Heart right ventricle (tissue), 16 donors: Measurements from ENCODE around the gene MACO1. TPM values are rescaled to one million over a fixed set of nuclear protein-coding genes. Genes with fewer than 3 reads are reported as not detected.

Experiments
- ATAC-seq, 8 donors: fragments of 200-7000 bp; cut with Tn5 transposase; one replicate each; pipeline ENCODE4 v1.9.1; 2020; ENCODE audit warnings: mild to moderate bottlenecking in 8 of 8, moderate library complexity in 8 of 8, moderate number of reproducible peaks in 1 of 8
- DNase-seq, 2 donors: peaks; one replicate each; pipeline ENCODE4 v3.0.0-alpha.2; 2020
- H3K27ac ChIP-seq, 10 donors: fragments of 200-600 bp; sonication (generic) in 2 of 10; one replicate each; pipeline versions ENCODE4 v1.5.0 to v1.8.0; 2020 to 2022; ENCODE audit warnings: mild to moderate bottlenecking in 3 of 10
- H3K27me3 ChIP-seq, 7 donors: fragments of 200-600 bp; one replicate each; pipeline ENCODE4 v1.8.0; 2021 to 2022; ENCODE audit warnings: mild to moderate bottlenecking in 2 of 7
- H3K36me3 ChIP-seq, 9 donors: fragments of 200-600 bp; sonication (generic) in 1 of 9; one replicate each; pipeline versions ENCODE4 v1.5.0 to v1.8.0; 2020 to 2022; ENCODE audit warnings: mild to moderate bottlenecking in 2 of 9
- H3K4me1 ChIP-seq, 9 donors: fragments of 200-600 bp; sonication (generic) in 1 of 9; one replicate each; pipeline versions ENCODE4 v1.5.0 to v1.8.0; 2020 to 2022; ENCODE audit warnings: mild to moderate bottlenecking in 4 of 9
- H3K4me3 ChIP-seq, 10 donors: fragments of 200-600 bp; sonication (generic) in 2 of 10; one replicate each; pipeline versions ENCODE4 v1.5.0 to v1.8.0; 2020 to 2022; ENCODE audit warnings: mild to moderate bottlenecking in 7 of 10, moderate library complexity in 2 of 10
- H3K9me3 ChIP-seq, 11 donors: fragments of 200-600 bp in 10 of 11; sonication (generic) in 2 of 11; one replicate each; pipeline versions ENCODE4 v1.5.0 to v1.8.0; 2013 to 2022; ENCODE audit warnings: mild to moderate bottlenecking in 2 of 11, control low read depth in 1 of 11, moderate library complexity in 1 of 11
- CTCF ChIP-seq, 9 donors: fragments of 200-600 bp; sonication (generic) in 2 of 9; IDR thresholded peaks; one replicate each; pipeline versions ENCODE4 v1.5.0 to v1.8.0; 2021 to 2022; ENCODE audit warnings: antibody characterized with exemption in 9 of 9, mild to moderate bottlenecking in 5 of 9, moderate library complexity in 1 of 9
- WGBS, 2 donors: extraction: QIAGEN DNeasy Blood & Tissue Kit; methylation state at CpG; one replicate each; pipeline ENCODE4 v1.1.7; 2013; ENCODE audit warnings: inconsistent platforms in 1 of 2; 5-methylcytosine and 5-hydroxymethylcytosine counted together
- intact Hi-C, 10 donors: fragments of 100-400 bp; cut with DNase I; formaldehyde crosslinking; loops; one replicate each; pipeline versions ENCODE4 v1.11.1 to v1.14.2; 2022
- polyA plus RNA-seq, 2 donors: library from polyadenylated mRNA; stranded (reverse); fragments of 200-250 nt; gene quantifications; one replicate each; pipeline ENCODE4 v1.2.3, GENCODE V29; 2013
- total RNA-seq, 10 donors: library from RNA; stranded (reverse); fragmentation: NEBNext Ultra II Directional in 3 of 10; extraction: Animal tissue kit (Norgen Biotek cat#: 25700) in 3 of 10; gene quantifications; one replicate each; pipeline versions ENCODE4 v1.2.1 to v1.2.4, GENCODE V29; 2021 to 2023
- donor health status: Arrhythmogenic right ventricular cardiomyopathy.
- donor health status: ischemic (EF 13 %, LVEDD 7.1; RV severe dilation, severe dysfunction).
- donor health status: healthy with polysubstance abuse.
- donor health status: DM: no; HTN: yes; CAD: no.
- donor health status: DM: no; HTN: no; CAD: no.
- donor health status: ischemic (EF 25% LVEDD 6.9; RV normal size, moderate dysfunction).
- donor health status: ischemic (EF 25% LVEDD 5.7; RV mildly dilated, moderate dysfunction).
- donor health status: healthy.
- donor health status: DM: yes; HTN: yes; CAD: no.
- donor health status: Ischemic cardiomyopathy.
- donor health status: ischemic (EF 35%, LVEDD 5.7; RV mildly dilated, moderate dysfunction).
- donor health status: nonischemic (EF 11% LVEDD 7.7; RV severe dilation, severe dysfunction).
- donor health status: DM: yes; HTN: yes; CAD: no.
- donor health status: PGD.
- donor health status: ischemic (EF 29% LVEDD 5.4; RV normal size, mild dysfunction).
- donor health status: nonischemic (EF 23%, LVEDD 6.1; RV moderate dilation, normal function).

The MACO1 gene
- total and polyA plus RNA-seq, 12 donors: 8.7 to 15.5 (median 13.2) TPM

- ATAC-seq (peak in 5 of 8 donors; percentile 29 to 78 (median 45)), DNase-seq (no peak)
- intact Hi-C loops: loop anchor here in 1 of 10 donors (5.0 kb wide), 1 partner anchor 42 kb away; the partner anchor contains the start of gene MACO1
- peak overlapping the region in 1 of 10 donors; percentile 32 for H3K27ac ChIP-seq
- TF ChIP-seq CTCF (IDR thresholded peaks at IDR 0.05): no peak
- H3K4me3 ChIP-seq: no peak overlapping the region
- H3K36me3 ChIP-seq: peaks cover 0 to 12% (median 0%) of the 10 kb centered on the region in 9 donors
- 71 to 72% methylated on average over 5 of the region's 5 CpGs for WGBS, 2 donors
- no peaks in the 10 kb centered on the region for H3K27me3 ChIP-seq
- no peaks in the 10 kb centered on the region for H3K9me3 ChIP-seq
- peaks cover 0 to 55% (median 42%) of the 10 kb centered on the region in 9 donors for H3K4me1 ChIP-seq
These were observed 43.8 kb downstream of the MACO1 start for GRCh38 chr1:25474439-25475047.

- DNase-seq (no peak), ATAC-seq (peak in 1 of 8 donors; percentile 40)
- no peak overlapping the region for H3K27ac ChIP-seq
- no peaks in the 10 kb centered on the region for H3K27me3 ChIP-seq
- WGBS, 2 donors: 85 to 87% methylated on average over 2 of the region's 2 CpGs
- H3K4me1 ChIP-seq: peaks cover 0 to 50% (median 39%) of the 10 kb centered on the region in 9 donors
- H3K4me3 ChIP-seq: no peak overlapping the region
- no peaks in the 10 kb centered on the region for H3K9me3 ChIP-seq
- intact Hi-C loops: no loop called here
- TF ChIP-seq CTCF (IDR thresholded peaks at IDR 0.05): no peak
- peaks cover 0 to 13% (median 0%) of the 10 kb centered on the region in 9 donors for H3K36me3 ChIP-seq
These were observed 45.7 kb downstream of the MACO1 start for GRCh38 chr1:25476186-25477097.

- ATAC-seq: no peak
- Histone ChIP-seq H3K4me3 (no peak overlapping the region), H3K4me1 (peaks cover 0 to 50% (median 33%) of the 10 kb centered on the region in 9 donors), H3K27ac (no peak overlapping the region), H3K27me3 (no peaks in the 10 kb centered on the region), H3K9me3 (no peaks in the 10 kb centered on the region), H3K36me3 (peaks cover 0 to 13% (median 0%) of the 10 kb centered on the region in 9 donors)
- no peak for DNase-seq
- WGBS, 2 donors: 98 to 100% methylated on average over 1 of the region's 1 CpG
- intact Hi-C loops: no loop called here
- no peak for TF ChIP-seq CTCF (IDR thresholded peaks at IDR 0.05)
These were observed 46.8 kb downstream of the MACO1 start for GRCh38 chr1:25477448-25478034.

GRCh38 chr1:25478633-25479032 is 47.9 kb downstream of the MACO1 start:
- Histone ChIP-seq H3K9me3 (no peaks in the 10 kb centered on the region), H3K4me3 (no peak overlapping the region), H3K27me3 (no peaks in the 10 kb centered on the region), H3K4me1 (peaks cover 0 to 44% (median 26%) of the 10 kb centered on the region in 9 donors), H3K36me3 (peaks cover 0 to 19% (median 0%) of the 10 kb centered on the region in 9 donors), H3K27ac (no peak overlapping the region)
- TF ChIP-seq CTCF (IDR thresholded peaks at IDR 0.05): no peak
- ATAC-seq: no peak
- intact Hi-C loops: no loop called here
- no peak for DNase-seq
